ENCODE data around the gene AFF2. TPM values are rescaled to one million over a fixed set of nuclear protein-coding genes. Genes with fewer than 3 reads are reported as not detected.

Gene AFF2
- total RNA-seq, 4 donors from 2014 or later: 0.43 to 7.9 (median 4.3) TPM

- H3K27ac ChIP-seq: no peak overlapping the region
- intact Hi-C loops (cut with DNase I; ENCODE audit: low total_unique reads): no loop called here
- no peak for DNase-seq
Observed at GRCh38 chrX:149010013-149010852, 509.8 kb downstream of the AFF2 start.

GRCh38 chrX:149010853-149011224 lies 510.4 kb downstream of the AFF2 start:
- Histone ChIP-seq H3K27me3 (no peaks in the 10 kb centered on the region), H3K4me3 (no peak overlapping the region), H3K4me1 (no peaks in the 10 kb centered on the region), H3K36me3 (no peaks in the 10 kb centered on the region), H3K9me3 (no peaks in the 10 kb centered on the region), H3K27ac (no peak overlapping the region)
- DNase-seq: no peak
- intact Hi-C loops (cut with DNase I; ENCODE audit: low total_unique reads): no loop called here
- TF ChIP-seq POLR2A (IDR thresholded peaks at IDR 0.05) (no peak), CTCF (IDR thresholded peaks at IDR 0.05) (no peak)

More at GRCh38 chrX:149010013-149010852, 509.8 kb downstream of the AFF2 start:
- H3K4me3 ChIP-seq: no peak overlapping the region
- no peaks in the 10 kb centered on the region for H3K27me3 ChIP-seq
- H3K9me3 ChIP-seq: no peaks in the 10 kb centered on the region
- H3K4me1 ChIP-seq: no peaks in the 10 kb centered on the region
- TF ChIP-seq CTCF (IDR thresholded peaks at IDR 0.05): no peak
- TF ChIP-seq POLR2A (IDR thresholded peaks at IDR 0.05): no peak
- H3K36me3 ChIP-seq: no peaks in the 10 kb centered on the region

GRCh38 chrX:149013081-149013480 lies 512.7 kb downstream of the AFF2 start:
- intact Hi-C loops (cut with DNase I; ENCODE audit: low total_unique reads): no loop called here
- no peaks in the 10 kb centered on the region for H3K27me3 ChIP-seq
- TF ChIP-seq POLR2A (IDR thresholded peaks at IDR 0.05) (no peak), CTCF (IDR thresholded peaks at IDR 0.05) (no peak)
- no peaks in the 10 kb centered on the region for H3K36me3 ChIP-seq
- DNase-seq: no peak
- no peak overlapping the region for H3K4me3 ChIP-seq
- H3K9me3 ChIP-seq: no peaks in the 10 kb centered on the region
- no peaks in the 10 kb centered on the region for H3K4me1 ChIP-seq
- no peak overlapping the region for H3K27ac ChIP-seq

- no peaks in the 10 kb centered on the region for H3K4me1 ChIP-seq
- peaks cover 0 to 5% of the 10 kb centered on the region in 2 donors for H3K9me3 ChIP-seq
- TF ChIP-seq POLR2A (IDR thresholded peaks at IDR 0.05) (no peak), CTCF (IDR thresholded peaks at IDR 0.05) (no peak)
- intact Hi-C loops (cut with DNase I; ENCODE audit: low total_unique reads): no loop called here
- H3K27ac ChIP-seq: no peak overlapping the region
- DNase-seq: no peak
- no peak overlapping the region for H3K4me3 ChIP-seq
- no peaks in the 10 kb centered on the region for H3K36me3 ChIP-seq
- H3K27me3 ChIP-seq: no peaks in the 10 kb centered on the region
Observed at GRCh38 chrX:149021159-149021558, 520.7 kb downstream of the AFF2 start.

DNA sequence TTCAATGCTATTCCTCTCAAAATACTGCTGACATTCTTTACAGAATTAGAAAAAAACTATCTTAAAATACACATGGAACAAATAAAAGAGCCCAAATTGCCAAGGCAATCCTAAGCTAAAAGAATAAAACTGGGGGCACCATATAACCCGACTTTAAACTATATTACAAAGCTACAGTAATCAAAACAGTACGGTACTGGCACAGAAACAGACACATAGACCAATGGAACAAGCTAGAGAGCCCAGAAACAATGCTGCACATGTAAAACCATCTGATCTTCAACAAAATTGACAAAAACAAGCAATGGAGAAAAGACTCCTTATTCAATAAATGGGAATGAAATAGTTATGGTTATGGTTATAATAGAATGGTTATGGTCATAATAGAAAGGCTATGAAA lies 522.1 kb downstream of the AFF2 start:
- no peak for TF ChIP-seq CTCF (IDR thresholded peaks at IDR 0.05)
- no peak for TF ChIP-seq POLR2A (IDR thresholded peaks at IDR 0.05)

More for the DNA sequence above, 522.1 kb downstream of the AFF2 start:
- Histone ChIP-seq H3K4me3 (no peak overlapping the region), H3K27ac (no peak overlapping the region), H3K4me1 (no peaks in the 10 kb centered on the region), H3K9me3 (peaks cover 0 to 5% of the 10 kb centered on the region in 2 donors), H3K36me3 (no peaks in the 10 kb centered on the region), H3K27me3 (no peaks in the 10 kb centered on the region)
- intact Hi-C loops (cut with DNase I; ENCODE audit: low total_unique reads): no loop called here
- DNase-seq: no peak

Measured in uterus (tissue), 4 donors.